ENCODE measurements around the gene C17orf114.
"Not testable (repeated sequence)": the region's sequence is repeated elsewhere in the genome, so short reads cannot be mapped to it uniquely, and the experiment has no call there.

Gene C17orf114

DNA sequence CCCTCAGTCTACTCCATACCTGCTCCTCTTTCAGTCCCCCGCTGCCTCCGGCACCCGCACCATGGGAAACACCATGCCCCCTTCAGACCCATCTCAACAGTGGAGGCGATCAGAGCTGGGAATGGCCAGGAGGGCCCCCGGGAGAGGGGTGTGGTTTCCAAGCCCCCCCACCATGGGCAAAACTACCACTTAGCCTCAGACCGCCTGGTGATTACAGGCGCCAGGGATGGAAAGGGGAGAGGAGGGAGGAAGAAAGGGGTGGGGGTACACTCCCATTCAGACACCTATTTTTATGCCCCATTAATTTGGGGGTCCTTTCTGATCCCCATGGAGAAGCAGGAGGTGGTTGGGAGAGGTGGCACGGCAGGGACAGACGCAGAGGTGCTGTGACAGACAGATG, at the start of gene C17orf114:
C17orf114 (minus strand) TSS at position 101 of the 400 bp plus-strand sequence.
- no peak for DNase-seq

DNA sequence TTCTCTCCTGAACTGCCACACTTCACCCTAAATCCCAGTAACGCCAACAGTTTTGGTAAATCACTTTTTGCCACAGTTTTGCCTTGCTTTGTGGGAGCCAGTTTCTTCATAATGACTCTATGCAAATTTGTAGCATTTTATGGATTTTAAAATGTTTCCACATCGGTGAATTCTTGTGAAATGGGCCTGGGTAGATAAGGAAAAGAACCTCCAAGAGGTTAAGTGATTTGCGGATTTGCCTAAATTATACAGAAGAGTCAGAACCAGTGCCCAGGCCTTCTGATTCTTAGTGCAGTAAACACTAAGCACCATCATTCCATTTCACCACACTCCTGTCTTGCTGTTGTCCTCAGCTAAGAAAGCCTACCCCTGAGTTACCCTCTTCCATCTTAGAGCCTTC, 49.0 kb upstream of the C17orf114 start:
- DNase-seq: no peak

DNA sequence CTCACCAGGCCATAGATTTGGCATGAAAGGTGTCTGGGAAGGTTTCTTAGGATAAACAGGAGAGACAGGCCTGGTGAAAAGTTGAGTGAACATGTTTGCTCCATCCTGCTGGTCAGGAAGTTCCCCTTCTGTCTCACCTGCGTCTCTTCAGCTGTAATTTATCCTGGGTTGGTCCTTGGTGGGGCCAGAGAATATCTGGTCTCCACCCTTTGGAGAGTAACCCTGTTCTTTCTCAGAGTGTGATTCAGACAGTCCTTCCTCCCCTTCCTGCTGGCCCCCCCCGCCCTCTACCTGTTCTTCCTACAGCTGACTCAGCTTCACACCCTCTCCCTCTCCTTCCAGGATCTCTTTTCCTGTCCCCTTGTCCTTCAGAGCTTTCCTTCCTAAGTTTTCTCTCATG, 48.1 kb upstream of the C17orf114 start:
- no peak for DNase-seq

GRCh38 chr17:4849011-4849536, 46.9 kb upstream of the C17orf114 start:
- no peak for DNase-seq

- no peak for DNase-seq
These were observed 44.7 kb upstream of the C17orf114 start for GRCh38 chr17:4846635-4847390.

DNA sequence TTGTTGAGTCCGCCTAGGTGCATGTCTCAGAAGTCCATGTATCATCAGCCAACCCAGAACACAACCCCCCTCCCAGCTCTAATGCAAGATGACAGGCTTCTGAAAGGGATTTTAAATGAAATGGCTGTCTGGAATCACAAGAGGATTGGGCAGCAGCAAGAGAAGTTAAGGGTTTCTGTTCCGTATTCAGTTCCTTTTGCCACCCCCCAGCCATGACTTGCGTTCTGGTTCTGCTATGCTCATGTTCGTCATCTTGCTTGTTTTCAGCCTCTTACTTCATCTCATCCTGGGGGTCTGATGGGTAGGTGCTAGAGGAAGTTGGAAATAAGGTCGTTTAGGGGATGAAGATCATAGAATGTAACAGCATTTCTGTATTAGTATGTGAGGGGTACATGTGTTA, 43.0 kb upstream of the C17orf114 start:
- DNase-seq: no peak

GRCh38 chr17:4843321-4844000, 41.3 kb upstream of the C17orf114 start:
- no peak for DNase-seq

GRCh38 chr17:4842376-4842775, 40.2 kb upstream of the C17orf114 start:
- DNase-seq: no peak

DNA sequence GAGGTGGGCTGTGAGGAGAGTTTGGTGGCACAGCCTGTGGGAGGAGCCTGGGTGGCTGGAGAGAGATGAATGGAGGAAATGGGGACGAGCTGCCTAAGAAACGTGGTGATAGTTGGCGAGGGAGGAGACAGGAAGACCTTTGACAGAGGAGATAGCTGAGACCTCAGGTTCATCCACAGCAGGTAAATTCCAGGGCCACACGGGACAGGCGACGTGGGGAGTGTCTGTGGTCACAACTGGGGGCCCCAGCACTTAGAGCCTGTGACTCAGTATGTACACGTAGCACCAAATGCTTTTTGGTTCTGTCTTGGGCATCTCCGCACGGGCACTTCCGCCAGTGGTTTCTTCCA, 38.7 kb upstream of the C17orf114 start:
- DNase-seq: no peak

- DNase-seq: no peak
These were observed 38.1 kb upstream of the C17orf114 start for GRCh38 chr17:4839965-4840892.

DNA sequence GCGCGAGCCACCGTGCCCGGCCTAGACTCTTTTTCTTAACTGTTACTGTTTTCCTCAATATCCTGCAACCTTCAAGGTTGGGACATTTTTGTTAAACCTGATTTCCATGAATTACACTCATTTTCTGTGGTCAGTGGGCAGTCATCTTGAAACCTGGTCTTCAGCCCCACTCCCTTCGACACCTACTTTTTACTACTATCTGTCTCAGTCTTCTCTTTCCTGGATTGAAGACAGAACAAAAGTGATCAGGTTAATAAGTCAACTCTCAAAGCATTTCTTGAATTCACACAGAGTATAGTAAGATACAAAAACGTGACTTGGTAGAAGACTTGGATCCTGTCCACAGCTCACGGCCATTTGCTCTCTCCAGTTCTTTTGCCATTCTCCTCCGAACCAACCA, 37.1 kb upstream of the C17orf114 start:
- DNase-seq: no peak

GRCh38 chr17:4838309-4838785, 36.2 kb upstream of the C17orf114 start:
- no peak for DNase-seq

- DNase-seq: no peak
These were observed 35.6 kb upstream of the C17orf114 start for GRCh38 chr17:4837471-4838308.

DNA sequence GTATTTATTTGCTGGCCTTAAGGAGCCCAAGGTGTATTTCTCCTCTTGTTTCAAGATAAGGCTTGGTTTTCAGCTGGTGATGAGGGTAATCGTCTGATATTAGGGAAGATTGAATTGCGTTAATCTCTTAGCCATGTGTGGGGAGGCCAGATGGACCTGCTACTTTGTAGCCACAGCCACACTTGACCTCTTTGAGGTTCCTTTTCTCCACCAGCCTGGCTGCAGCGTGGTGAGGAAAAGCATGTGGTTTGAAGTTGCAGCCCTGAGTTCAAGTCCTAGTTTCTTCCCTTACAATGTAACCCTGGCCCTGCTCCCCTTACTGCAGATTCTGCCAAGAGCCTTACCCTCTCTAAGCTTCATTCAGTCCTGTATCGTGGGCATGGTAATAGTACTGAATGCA, 34.1 kb upstream of the C17orf114 start:
- DNase-seq: no peak

GRCh38 chr17:4834681-4835020, 32.5 kb upstream of the C17orf114 start:
- no peak for DNase-seq

GRCh38 chr17:4833941-4834680, 32.0 kb upstream of the C17orf114 start:
- peak; percentile 41 for DNase-seq

DNA sequence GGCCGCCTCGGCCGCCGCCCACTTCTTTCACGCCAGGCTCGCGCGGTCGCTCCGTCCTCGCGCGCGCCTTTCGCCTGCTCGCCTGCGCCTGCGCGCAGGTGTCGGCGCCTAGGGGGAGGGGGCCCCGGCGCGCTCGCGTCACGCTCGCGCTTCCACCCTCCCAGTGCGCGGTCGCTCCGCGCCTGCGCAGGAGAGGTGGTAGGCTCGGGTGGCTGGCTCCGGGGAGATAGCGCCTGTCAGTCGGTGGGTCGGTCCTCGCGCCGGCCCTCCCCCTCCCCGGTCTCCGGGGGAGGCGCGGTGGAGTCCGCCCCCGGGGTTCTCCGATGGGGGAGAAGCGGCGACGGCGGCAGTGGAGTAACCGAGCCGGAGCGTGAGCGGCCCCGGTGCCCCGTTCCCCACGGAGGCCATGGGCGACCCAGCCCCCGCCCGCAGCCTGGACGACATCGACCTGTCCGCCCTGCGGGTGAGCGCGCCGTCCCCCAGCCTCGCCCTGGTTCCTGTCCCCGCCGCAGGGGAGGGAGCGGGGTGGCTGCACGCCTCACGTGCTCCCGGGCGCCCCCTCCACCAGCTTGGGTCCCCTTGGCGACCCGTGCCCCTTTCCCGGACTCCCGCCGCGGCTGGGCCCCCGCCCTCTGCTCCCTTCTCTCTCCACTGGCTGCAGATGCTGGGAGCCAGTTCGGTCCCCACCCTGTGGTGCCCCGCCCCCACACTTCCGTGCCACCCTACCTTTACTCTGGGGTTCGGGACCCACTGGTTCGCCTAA, 31.2 kb upstream of the C17orf114 start, which contains the start of gene MINK1:
MINK1 (plus strand) TSS at position 163 of the 763 bp plus-strand sequence; CDS start at position 407, 244 bp downstream.
- DNase-seq: peak; percentile 96

- not testable (repeated sequence) for DNase-seq
These were observed 30.7 kb upstream of the C17orf114 start for GRCh38 chr17:4832829-4833177.

DNA sequence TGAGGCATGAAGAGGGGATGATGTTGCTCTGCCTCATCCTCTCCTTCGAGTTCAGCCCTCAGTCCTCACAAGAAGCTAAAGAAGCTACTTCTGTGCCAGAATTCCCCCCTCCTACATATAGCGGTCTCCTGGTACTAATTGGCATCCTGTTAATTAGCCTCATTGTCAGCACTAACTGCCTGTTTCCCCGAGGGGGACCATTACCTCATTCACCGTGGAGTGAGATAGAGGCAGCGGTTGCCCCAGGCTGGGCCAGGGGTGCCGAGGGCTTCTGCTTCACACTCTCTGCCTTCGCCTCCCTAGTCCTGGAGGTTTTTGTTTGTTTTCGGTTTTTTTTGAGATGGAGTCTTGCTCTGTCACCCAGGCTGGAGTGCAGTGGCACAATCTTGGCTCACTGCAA, 25.3 kb upstream of the C17orf114 start:
- DNase-seq: no peak
